ENCODE results near the gene MRPL12. TPM values are rescaled to one million over a fixed set of nuclear protein-coding genes. Genes with fewer than 3 reads are reported as not detected.
"Not testable (repeated sequence)": the region's sequence is repeated elsewhere in the genome, so short reads cannot be mapped to it uniquely, and the experiment has no call there.

MRPL12 gene
- total RNA-seq, 2 experiments from 2014 or later: 57.2 to 59.6 TPM

DNA sequence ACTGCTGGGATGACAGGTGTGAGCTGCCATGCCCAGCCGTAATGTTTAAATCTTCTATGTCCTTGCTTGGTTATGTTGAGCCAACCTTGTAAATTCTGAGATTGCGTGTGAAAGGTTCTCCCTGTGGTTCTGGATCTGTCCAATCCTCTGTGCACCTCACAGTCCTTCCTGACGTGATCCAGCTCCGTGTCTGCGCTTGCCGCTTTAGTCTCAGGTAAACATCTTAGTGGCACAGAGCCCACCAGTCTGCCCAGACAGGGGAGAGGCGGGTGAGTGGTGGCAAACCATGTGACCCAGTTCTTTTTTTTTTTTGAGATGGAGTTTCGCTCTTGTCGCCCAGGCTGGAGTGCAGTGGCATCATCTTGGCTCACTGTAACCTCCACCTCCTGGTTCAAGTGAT, 22.8 kb downstream of the MRPL12 start:
- no peak overlapping the region for H3K27ac Mint-ChIP-seq
- DNase-seq: no peak
- H3K9me3 Mint-ChIP-seq: no peaks in the 10 kb centered on the region
- H3K36me3 Mint-ChIP-seq (ENCODE audit: low read depth): no peaks in the 10 kb centered on the region
- CTCF ChIA-PET: interaction anchor here (0.7 kb wide), 1 partner anchor 10 kb away, joined by 3 read pairs; no protein-coding TSS in a partner anchor
- H3K27me3 Mint-ChIP-seq: peaks cover 14% of the 10 kb centered on the region
- no peak overlapping the region for H3K4me3 Mint-ChIP-seq
- POLR2A ChIA-PET: interaction anchor here (0.9 kb wide), 1 partner anchor 14 kb away, joined by 3 read pairs; the partner anchor contains the start of gene SLC25A10
- H3K4me1 Mint-ChIP-seq: peaks cover 1% of the 10 kb centered on the region

DNA sequence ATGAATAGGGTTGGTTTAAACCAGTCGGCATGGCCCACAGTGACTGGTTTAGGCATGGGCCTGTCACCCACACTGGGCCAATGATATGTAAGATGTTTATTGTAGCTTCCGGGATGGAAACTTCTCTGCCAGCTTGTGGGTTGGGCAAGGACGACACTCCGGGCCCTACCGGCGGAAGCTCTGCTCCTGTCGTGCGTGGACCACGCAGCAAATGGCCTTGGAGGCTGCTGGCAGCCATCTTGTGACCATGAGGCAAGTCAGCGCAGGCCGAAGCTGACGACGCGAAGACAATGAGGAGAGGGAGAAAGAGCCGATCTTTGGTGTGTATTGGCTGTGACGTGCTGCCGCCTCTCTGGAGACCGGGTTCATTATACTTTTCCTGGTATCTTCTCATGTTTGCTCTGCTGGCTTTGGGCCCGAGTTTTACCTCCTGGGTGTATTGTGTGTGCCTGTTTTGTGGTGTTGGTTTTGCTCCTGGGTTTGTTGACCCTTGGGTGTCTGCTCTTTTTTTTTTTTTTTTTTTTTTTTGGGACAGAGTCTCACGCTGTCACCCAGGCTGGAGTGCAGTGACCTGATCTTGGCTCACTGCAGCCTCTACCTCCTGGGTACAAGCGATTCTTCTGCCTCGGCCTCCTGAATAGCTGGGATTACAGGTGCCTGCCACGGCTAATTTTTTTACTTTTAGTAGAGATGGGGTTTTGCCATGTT, 24.3 kb downstream of the MRPL12 start:
- Mint-ChIP-seq H3K9me3 (no peaks in the 10 kb centered on the region), H3K27ac (no peak overlapping the region), H3K4me3 (no peak overlapping the region), H3K27me3 (peaks cover 18% of the 10 kb centered on the region), H3K4me1 (no peaks in the 10 kb centered on the region), H3K36me3 (ENCODE audit: low read depth) (no peaks in the 10 kb centered on the region)
- ChIA-PET CTCF (no interaction called here), POLR2A (interaction anchor here (0.8 to 1.2 kb wide), 3 partner anchors 25 to 223 kb away, joined by 3 read pairs; partner anchors contain the start of gene MRPL12)
- DNase-seq: no peak

DNA sequence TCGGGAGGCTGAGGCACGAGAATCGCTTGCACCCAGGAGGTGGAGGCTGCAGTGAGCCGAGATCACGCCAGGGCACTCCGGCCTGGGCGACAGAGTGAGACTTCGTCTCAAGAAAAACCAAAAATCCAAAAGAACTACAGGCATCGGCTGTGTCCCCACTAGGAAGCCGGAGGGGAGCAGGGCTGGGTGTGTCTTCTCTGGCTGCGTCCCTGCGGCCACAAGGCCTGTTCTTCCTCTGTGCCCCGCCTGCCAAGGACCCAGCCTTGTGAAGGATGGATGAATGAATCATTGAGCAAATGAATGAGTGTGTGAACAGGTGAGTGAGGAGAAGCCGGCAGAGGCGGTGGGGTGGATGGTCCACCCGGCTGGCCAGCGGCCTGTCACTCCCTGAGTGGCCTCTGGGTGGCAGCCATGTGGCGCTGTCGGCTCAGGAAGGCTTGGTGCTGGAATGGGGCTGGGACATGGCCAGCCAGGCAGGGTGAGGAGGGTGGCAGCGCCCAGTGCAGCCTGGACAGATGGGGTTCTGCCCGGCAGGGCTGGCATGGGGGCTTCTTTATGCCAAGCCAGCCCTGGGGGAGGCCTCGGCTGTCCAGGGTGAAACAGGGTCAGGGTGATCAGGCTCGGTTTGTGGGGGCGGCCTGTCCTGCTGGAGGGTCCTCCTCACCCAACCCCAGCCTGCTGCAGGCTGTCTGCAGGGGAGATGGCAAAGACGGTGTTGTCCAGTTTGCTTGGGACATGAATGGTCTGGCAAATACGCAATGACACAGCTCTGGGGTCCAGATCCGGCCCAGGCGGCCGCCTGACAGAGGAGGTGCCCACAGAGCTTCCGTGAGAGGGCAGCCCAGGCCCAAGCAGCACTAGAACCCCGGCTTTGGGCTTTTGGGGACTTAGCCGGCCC, 30.6 kb downstream of the MRPL12 start:
- CTCF ChIA-PET: interaction anchor here (1.1 kb wide), 1 partner anchor 122 kb away, joined by 3 read pairs; no protein-coding TSS in a partner anchor
- H3K27ac Mint-ChIP-seq: no peak overlapping the region

DNA sequence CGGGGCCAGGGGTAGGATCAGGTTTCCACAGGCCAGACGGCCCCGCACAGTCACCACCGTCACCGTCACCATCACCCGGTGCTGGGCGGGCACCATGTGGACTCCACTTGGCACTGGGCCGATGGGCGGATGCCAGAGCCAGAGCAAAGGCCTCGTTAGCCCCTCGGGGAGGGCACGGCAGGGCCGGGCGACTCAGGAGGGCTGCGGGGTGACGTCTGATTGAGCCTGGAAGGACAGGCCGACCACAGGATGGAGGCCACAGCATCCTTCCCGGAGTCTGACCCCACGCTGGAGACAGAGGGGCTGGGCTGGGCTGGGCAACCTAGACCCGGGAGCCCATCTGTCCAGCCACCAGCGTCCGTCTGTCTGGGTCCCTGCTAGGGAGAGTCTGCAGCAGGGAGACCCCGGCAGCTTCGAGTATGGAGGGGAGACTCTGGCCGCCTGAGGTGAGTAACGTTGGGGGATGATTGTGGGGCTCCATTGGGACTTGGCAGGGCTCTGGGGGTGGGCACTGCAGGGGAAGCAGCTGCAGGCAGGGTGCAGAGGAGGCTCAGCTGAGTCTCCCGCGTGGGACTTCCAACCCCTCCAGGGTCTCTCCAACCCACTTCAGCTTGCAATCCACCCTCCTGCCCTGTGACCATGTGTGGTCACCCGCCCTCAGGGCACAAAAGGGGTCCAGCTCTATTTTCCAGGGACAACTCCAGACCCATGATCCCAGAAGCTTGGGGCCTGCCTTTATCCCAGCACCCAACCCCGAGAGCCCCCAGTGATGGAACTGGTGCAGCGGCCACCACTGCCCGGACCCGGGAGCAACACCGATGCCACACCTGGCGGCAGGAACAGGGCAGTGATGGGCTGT, 31.5 kb downstream of the MRPL12 start:
- Mint-ChIP-seq H3K27me3 (peaks cover 14% of the 10 kb centered on the region), H3K4me1 (peaks cover 10% of the 10 kb centered on the region), H3K27ac (no peak overlapping the region), H3K9me3 (no peaks in the 10 kb centered on the region), H3K36me3 (ENCODE audit: low read depth) (no peaks in the 10 kb centered on the region), H3K4me3 (no peak overlapping the region)
- CTCF ChIA-PET: interaction anchor here (0.6 to 1.4 kb wide), 4 partner anchors 22 to 403 kb away, joined by 3 to 4 read pairs (median 3); no protein-coding TSS in a partner anchor
- DNase-seq: no peak
- POLR2A ChIA-PET: interaction anchor here (1.1 to 1.4 kb wide), 3 partner anchors 12 to 158 kb away, joined by 3 to 6 read pairs (median 6); partner anchors contain the start of gene MRPL12

More for the DNA sequence above, 30.6 kb downstream of the MRPL12 start:
- Mint-ChIP-seq H3K4me1 (peaks cover 10% of the 10 kb centered on the region), H3K27me3 (peaks cover 14% of the 10 kb centered on the region), H3K4me3 (no peak overlapping the region), H3K9me3 (no peaks in the 10 kb centered on the region), H3K36me3 (ENCODE audit: low read depth) (no peaks in the 10 kb centered on the region)
- POLR2A ChIA-PET: interaction anchor here (1.3 to 1.4 kb wide), 2 partner anchors 11 to 159 kb away, joined by 6 read pairs; no protein-coding TSS in a partner anchor
- peak; percentile 76 for DNase-seq

DNA sequence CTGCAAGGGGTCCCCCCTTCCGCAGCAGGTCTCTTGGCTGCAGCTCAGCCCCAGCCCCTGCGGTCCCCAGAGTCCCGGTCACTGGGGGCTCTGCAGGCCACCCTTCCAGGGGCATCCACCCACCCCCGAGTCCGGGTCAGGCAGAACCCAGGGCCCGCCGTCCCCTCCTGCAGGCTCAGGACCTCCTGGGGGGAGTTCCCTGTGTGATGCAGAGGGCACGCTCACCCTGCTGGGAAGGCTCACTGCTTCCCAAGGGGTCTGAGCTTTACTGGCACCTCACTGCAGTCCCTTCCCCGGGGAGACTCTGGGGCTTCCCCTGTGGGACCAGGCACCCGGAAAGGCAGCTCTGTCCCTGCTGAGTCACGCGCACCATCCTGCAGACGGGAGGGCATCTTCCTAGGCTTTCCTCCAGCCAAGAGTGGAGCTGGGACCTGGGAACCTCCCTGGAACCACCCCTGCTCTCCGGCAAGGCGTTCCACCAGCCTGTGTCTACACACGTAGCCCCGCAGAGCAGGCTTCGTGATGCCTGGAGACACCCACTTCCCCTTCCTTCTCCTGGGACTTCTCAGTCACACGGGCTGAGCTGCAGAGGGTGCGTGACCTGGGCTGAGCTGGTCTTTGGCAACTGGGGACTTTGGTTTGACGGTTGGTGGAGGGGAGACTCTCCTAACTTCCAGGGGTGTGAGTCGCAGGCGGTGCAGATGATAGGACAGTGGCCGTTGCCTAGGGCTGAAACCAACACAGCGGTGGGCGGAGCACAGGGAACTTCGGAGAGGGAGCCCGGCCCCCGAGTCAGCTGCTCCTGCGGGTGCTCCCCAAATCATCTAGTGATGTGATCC, 32.3 kb downstream of the MRPL12 start:
- Mint-ChIP-seq H3K36me3 (ENCODE audit: low read depth) (no peaks in the 10 kb centered on the region), H3K4me1 (peaks cover 10% of the 10 kb centered on the region), H3K9me3 (no peaks in the 10 kb centered on the region), H3K4me3 (peak overlapping the region; percentile 37), H3K27ac (no peak overlapping the region), H3K27me3 (peaks cover 14% of the 10 kb centered on the region)
- ChIA-PET POLR2A (interaction anchor here (1.1 to 1.4 kb wide), 3 partner anchors 13 to 157 kb away, joined by 3 to 6 read pairs (median 6); partner anchors contain the start of gene MRPL12), CTCF (interaction anchor here (0.6 to 1.4 kb wide), 4 partner anchors 9 to 402 kb away, joined by 3 to 4 read pairs (median 3); no protein-coding TSS in a partner anchor)
- DNase-seq: no peak

DNA sequence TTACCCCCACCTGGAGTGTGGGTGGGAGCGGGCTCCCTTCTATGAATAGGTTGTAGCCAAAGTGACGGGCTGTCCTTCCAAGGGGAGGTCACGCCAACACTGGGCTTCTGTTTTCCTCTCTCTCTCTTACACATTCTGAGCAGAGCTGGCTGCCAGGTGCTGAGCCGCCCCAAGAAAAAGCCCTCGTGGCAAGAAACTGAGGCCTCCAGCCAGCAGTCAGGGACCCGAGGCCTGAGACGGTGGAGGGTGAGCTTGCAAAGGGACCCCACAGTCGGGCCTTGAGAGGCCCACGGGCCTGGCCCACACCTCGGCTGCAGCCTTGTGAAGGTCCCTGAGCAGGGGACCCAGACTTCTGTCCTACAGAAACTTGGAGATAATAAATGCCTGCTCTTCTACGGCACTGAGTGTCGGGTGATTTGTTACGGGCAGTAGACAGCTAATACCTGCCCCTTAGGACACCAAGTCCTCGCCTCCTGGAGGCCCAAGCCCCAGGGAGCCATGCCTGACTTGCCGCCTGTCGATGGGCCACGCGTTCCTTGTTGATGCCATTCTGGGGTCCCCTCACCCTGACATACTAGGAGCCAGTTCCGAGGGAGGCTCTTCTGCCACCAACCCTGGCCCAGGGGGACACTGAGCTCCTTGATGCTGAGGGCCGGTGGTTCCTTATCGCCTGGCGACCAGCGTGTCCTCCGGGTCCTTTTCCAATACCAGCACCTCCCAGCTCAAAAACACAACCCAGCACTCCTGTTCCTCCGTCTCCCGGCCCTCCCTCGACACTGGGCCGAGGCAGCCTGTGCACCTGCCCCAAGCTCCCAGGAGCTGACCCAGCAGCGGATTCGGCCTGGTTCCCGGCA, 35.0 kb downstream of the MRPL12 start:
- no peaks in the 10 kb centered on the region for H3K36me3 Mint-ChIP-seq (ENCODE audit: low read depth)
- peaks cover 10% of the 10 kb centered on the region for H3K4me1 Mint-ChIP-seq
- POLR2A ChIA-PET: no interaction called here
- no peaks in the 10 kb centered on the region for H3K9me3 Mint-ChIP-seq
- H3K4me3 Mint-ChIP-seq: no peak overlapping the region
- CTCF ChIA-PET: no interaction called here
- H3K27ac Mint-ChIP-seq: no peak overlapping the region
- DNase-seq: no peak
- peaks cover 15% of the 10 kb centered on the region for H3K27me3 Mint-ChIP-seq

DNA sequence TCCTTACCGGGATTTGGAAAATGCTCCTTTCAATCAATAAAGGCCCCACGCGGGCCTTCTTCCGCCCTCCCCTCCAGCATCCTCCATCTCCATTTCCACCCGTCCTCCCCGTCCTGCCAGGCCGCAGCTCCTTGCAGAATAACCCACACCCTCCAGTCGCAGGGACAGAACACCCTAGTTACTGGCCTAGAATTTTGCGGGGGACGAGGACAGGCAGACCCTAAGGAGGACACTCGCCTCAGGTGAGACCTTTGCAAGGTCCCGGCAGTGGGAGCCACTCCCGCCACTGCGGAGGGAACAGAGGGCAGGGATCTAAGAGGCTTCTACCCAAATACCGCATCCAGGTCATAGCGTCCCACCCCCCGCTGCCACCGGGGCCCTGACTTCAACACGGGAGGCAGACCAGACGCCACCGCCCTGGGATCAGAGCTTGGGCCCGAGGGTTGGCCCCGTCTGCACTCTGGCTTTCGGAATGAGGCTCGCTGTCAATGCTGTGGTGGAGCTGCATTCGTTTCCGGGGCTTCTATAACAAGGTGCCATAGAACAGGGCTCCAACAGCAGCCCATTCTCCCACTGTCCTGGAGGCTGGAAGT, 35.7 kb downstream of the MRPL12 start:
- Mint-ChIP-seq H3K36me3 (ENCODE audit: low read depth) (no peaks in the 10 kb centered on the region), H3K9me3 (no peaks in the 10 kb centered on the region), H3K27ac (no peak overlapping the region), H3K4me1 (peaks cover 5% of the 10 kb centered on the region), H3K27me3 (peaks cover 10% of the 10 kb centered on the region), H3K4me3 (no peak overlapping the region)
- POLR2A ChIA-PET: no interaction called here
- DNase-seq: no peak
- CTCF ChIA-PET: no interaction called here

DNA sequence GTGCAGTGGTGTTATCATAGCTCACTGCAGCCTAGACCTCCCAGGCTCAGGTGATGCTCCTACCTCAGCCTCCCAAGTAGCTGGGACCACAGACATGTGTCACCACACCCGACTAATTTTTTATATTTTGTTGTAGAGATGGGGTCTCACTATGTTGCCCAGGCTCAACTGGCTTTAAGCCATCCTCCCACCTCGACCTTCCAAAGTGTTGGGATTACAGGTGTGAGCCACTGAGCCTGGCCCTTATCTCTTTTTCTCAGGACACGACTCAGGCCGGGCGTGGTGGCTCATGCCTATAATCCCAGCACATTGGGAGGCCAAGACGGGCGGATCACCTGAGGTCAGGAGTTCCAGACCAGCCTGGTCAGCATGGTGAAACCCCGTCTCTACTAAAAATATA, 36.4 kb downstream of the MRPL12 start:
- CTCF ChIA-PET; H3K9me3 Mint-ChIP-seq; H3K4me3 Mint-ChIP-seq; H3K27ac Mint-ChIP-seq; H3K4me1 Mint-ChIP-seq; POLR2A ChIA-PET; H3K36me3 Mint-ChIP-seq (ENCODE audit: low read depth); DNase-seq: not testable (repeated sequence)
- H3K27me3 Mint-ChIP-seq: peaks cover 10% of the 10 kb centered on the region

DNA sequence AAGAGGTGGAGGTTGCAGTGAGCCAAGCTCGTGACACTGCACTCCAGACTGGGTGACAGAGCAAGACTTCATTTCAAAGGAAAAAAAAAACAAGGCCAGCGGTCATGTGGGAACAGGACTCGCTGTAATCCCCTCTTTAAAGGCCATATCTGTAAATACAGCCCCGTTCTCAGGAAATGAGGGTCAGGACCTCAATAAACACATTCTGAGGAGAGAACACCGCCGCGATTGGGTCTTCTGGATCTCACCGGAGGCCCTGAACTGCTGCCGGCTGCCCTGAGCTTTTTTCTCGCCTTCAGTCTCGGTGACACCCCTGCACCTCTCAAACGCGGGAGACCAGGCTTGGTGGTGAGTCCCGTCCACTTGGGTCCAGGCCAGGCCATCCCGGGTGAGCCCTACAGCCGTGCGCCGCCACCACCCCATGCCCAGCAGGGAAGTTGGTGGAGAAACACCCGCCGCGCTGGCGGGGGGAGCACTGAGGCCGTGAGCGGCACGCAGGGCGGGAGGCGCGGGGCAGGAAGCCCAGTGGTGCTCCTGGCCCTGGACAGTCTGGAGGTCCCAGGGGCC, 37.3 kb downstream of the MRPL12 start:
- no peak overlapping the region for H3K4me3 Mint-ChIP-seq
- peaks cover 5% of the 10 kb centered on the region for H3K4me1 Mint-ChIP-seq
- peaks cover 10% of the 10 kb centered on the region for H3K27me3 Mint-ChIP-seq
- DNase-seq: no peak
- H3K36me3 Mint-ChIP-seq (ENCODE audit: low read depth): no peaks in the 10 kb centered on the region
- H3K9me3 Mint-ChIP-seq: no peaks in the 10 kb centered on the region
- POLR2A ChIA-PET: no interaction called here
- no peak overlapping the region for H3K27ac Mint-ChIP-seq
- CTCF ChIA-PET: no interaction called here

DNA sequence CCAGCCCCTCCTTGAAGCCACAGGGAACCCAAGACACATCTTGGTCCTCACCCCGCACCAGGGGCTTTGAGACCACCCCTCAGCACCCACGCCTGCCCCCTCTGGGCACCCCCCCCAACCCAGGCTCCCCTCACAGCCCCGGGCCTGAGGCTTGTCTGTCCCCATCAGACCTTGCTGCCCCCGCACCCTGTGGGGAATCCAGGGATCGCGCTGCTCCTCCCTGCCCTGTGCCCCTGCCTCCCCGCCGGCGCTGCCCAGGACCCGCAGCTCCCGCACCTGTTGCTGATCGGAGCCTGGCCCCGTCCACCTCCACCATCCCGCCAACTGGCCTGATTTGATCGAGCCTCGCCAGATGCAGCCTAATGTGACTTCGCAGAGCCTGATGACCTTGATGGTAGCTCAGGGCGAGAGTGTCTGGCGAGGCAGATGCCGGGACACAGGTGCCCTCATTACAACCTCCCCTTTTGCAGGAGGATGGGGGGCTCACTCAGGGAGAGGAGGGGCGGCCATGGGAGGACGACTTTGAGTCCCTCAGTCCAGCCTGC, 38.0 kb downstream of the MRPL12 start:
- Mint-ChIP-seq H3K27ac (no peak overlapping the region), H3K36me3 (ENCODE audit: low read depth) (no peaks in the 10 kb centered on the region), H3K4me1 (no peaks in the 10 kb centered on the region), H3K4me3 (no peak overlapping the region), H3K9me3 (no peaks in the 10 kb centered on the region), H3K27me3 (peaks cover 10% of the 10 kb centered on the region)
- DNase-seq: no peak
- ChIA-PET CTCF (no interaction called here), POLR2A (no interaction called here)
